ENCODE data around the gene LAP3. TPM values are rescaled to one million over a fixed set of nuclear protein-coding genes. Genes with fewer than 3 reads are reported as not detected.

The LAP3 gene
- total RNA-seq, 2 experiments from 2014 or later, result 109 to 111 TPM

- H3K27me3 Mint-ChIP-seq (ENCODE audit: low read depth), result no peaks in the 10 kb centered on the region
- no peak overlapping the region for H3K4me3 Mint-ChIP-seq
- intact Hi-C loops (cut with micrococcal nuclease), result no loop called here
- peaks cover 4% of the 10 kb centered on the region for H3K4me1 Mint-ChIP-seq (ENCODE audit: low read depth)
- no peak overlapping the region for H3K27ac Mint-ChIP-seq
- peaks cover 36% of the 10 kb centered on the region for H3K36me3 Mint-ChIP-seq (ENCODE audit: low read depth)
- DNase-seq, result no peak
- CTCF ChIA-PET, result interaction anchor here (0.5 to 1.0 kb wide), 2 partner anchors 14 to 238 kb away, joined by 3 to 4 read pairs; no protein-coding TSS in a partner anchor
- H3K9me3 Mint-ChIP-seq, result no peaks in the 10 kb centered on the region
Observed at GRCh38 chr4:17595471-17596005, 18.5 kb downstream of the LAP3 start.

- H3K9me3 Mint-ChIP-seq, result no peaks in the 10 kb centered on the region
- DNase-seq, result no peak
- intact Hi-C loops (cut with micrococcal nuclease), result no loop called here
- peaks cover 25% of the 10 kb centered on the region for H3K36me3 Mint-ChIP-seq (ENCODE audit: low read depth)
- no peaks in the 10 kb centered on the region for H3K4me1 Mint-ChIP-seq (ENCODE audit: low read depth)
- no peak overlapping the region for H3K4me3 Mint-ChIP-seq
- no peaks in the 10 kb centered on the region for H3K27me3 Mint-ChIP-seq (ENCODE audit: low read depth)
- no peak overlapping the region for H3K27ac Mint-ChIP-seq
- CTCF ChIA-PET, result interaction anchor here (0.6 to 0.8 kb wide), 2 partner anchors 40 to 48 kb away, joined by 3 to 4 read pairs; no protein-coding TSS in a partner anchor
Observed at GRCh38 chr4:17597517-17597916, 20.5 kb downstream of the LAP3 start.

- DNase-seq, result no peak
- Mint-ChIP-seq H3K27me3 (ENCODE audit: low read depth) (no peaks in the 10 kb centered on the region), H3K4me1 (ENCODE audit: low read depth) (no peaks in the 10 kb centered on the region), H3K4me3 (no peak overlapping the region), H3K9me3 (no peaks in the 10 kb centered on the region), H3K27ac (no peak overlapping the region), H3K36me3 (ENCODE audit: low read depth) (peaks cover 19% of the 10 kb centered on the region)
- intact Hi-C loops (cut with micrococcal nuclease), result no loop called here
- CTCF ChIA-PET, result no interaction called here
Observed at GRCh38 chr4:17599826-17600225, 22.8 kb downstream of the LAP3 start.

- Mint-ChIP-seq H3K27me3 (ENCODE audit: low read depth) (no peaks in the 10 kb centered on the region), H3K4me1 (ENCODE audit: low read depth) (no peaks in the 10 kb centered on the region), H3K36me3 (ENCODE audit: low read depth) (peaks cover 9% of the 10 kb centered on the region), H3K9me3 (no peaks in the 10 kb centered on the region), H3K27ac (no peak overlapping the region), H3K4me3 (no peak overlapping the region)
- CTCF ChIA-PET, result no interaction called here
- intact Hi-C loops (cut with micrococcal nuclease), result no loop called here
- DNase-seq, result no peak
Observed at GRCh38 chr4:17605236-17605635, 28.2 kb downstream of the LAP3 start.

GRCh38 chr4:17613761-17614415 is 36.9 kb downstream of the LAP3 start:
- H3K4me3 Mint-ChIP-seq, result peak overlapping the region; percentile 98
- peaks cover 42% of the 10 kb centered on the region for H3K4me1 Mint-ChIP-seq (ENCODE audit: low read depth)
- H3K36me3 Mint-ChIP-seq (ENCODE audit: low read depth), result peaks cover 9% of the 10 kb centered on the region
- H3K9me3 Mint-ChIP-seq, result no peaks in the 10 kb centered on the region
- H3K27me3 Mint-ChIP-seq (ENCODE audit: low read depth), result no peaks in the 10 kb centered on the region
- DNase-seq, result no peak
- intact Hi-C loops (cut with micrococcal nuclease), result loop anchor here (1.0 to 10.0 kb wide), 7 partner anchors 37 to 1389 kb away; partner anchors contain the start of genes DCAF16, LAP3, NCAPG and QDPR
- H3K27ac Mint-ChIP-seq, result peak overlapping the region; percentile 85
- CTCF ChIA-PET, result interaction anchor here (0.6 to 3.7 kb wide), 5 partner anchors 23 to 268 kb away, joined by 3 to 19 read pairs (median 4); no protein-coding TSS in a partner anchor

- CTCF ChIA-PET, result interaction anchor here (1.5 to 3.7 kb wide), 3 partner anchors 22 to 66 kb away, joined by 3 to 19 read pairs (median 5); no protein-coding TSS in a partner anchor
- no peaks in the 10 kb centered on the region for H3K27me3 Mint-ChIP-seq (ENCODE audit: low read depth)
- H3K4me3 Mint-ChIP-seq, result peak within 1 kb of the TSS; percentile 98
- H3K36me3 Mint-ChIP-seq (ENCODE audit: low read depth), result peaks cover 15% of the 10 kb centered on the region
- intact Hi-C loops (cut with micrococcal nuclease), result loop anchor here (1.0 to 10.0 kb wide), 7 partner anchors 37 to 1390 kb away; partner anchors contain the start of genes DCAF16, LAP3, NCAPG and QDPR
- no peaks in the 10 kb centered on the region for H3K9me3 Mint-ChIP-seq
- H3K4me1 Mint-ChIP-seq (ENCODE audit: low read depth), result peaks cover 49% of the 10 kb centered on the region
- peak within 1 kb of the TSS; percentile 85 for H3K27ac Mint-ChIP-seq
- peak; percentile 98 for DNase-seq
Observed at GRCh38 chr4:17614416-17615299, 37.7 kb downstream of the LAP3 start, which contains the start of gene MED28. Gene MED28 (plus strand): TSS chr4:17614641. CDS start chr4:17614655, 14 bp downstream.

GRCh38 chr4:17616283-17616682 is 39.3 kb downstream of the LAP3 start:
- peak overlapping the region; percentile 66 for H3K27ac Mint-ChIP-seq
- CTCF ChIA-PET, result interaction anchor here (0.7 kb wide), 1 partner anchor 222 kb away, joined by 3 read pairs; no protein-coding TSS in a partner anchor
- H3K4me3 Mint-ChIP-seq, result peak overlapping the region; percentile 65
- intact Hi-C loops (cut with micrococcal nuclease), result loop anchor here (10.0 kb wide), 1 partner anchor 1391 kb away; the partner anchor contains the start of gene TAPT1
- no peaks in the 10 kb centered on the region for H3K9me3 Mint-ChIP-seq
- DNase-seq, result no peak
- H3K27me3 Mint-ChIP-seq (ENCODE audit: low read depth), result no peaks in the 10 kb centered on the region
- peaks cover 18% of the 10 kb centered on the region for H3K36me3 Mint-ChIP-seq (ENCODE audit: low read depth)
- H3K4me1 Mint-ChIP-seq (ENCODE audit: low read depth), result peaks cover 49% of the 10 kb centered on the region

- H3K4me1 Mint-ChIP-seq (ENCODE audit: low read depth), result peaks cover 46% of the 10 kb centered on the region
- H3K36me3 Mint-ChIP-seq (ENCODE audit: low read depth), result peaks cover 33% of the 10 kb centered on the region
- H3K27me3 Mint-ChIP-seq (ENCODE audit: low read depth), result no peaks in the 10 kb centered on the region
- peak overlapping the region; percentile 55 for H3K27ac Mint-ChIP-seq
- H3K4me3 Mint-ChIP-seq, result no peak overlapping the region
- no peak for DNase-seq
- CTCF ChIA-PET, result no interaction called here
- H3K9me3 Mint-ChIP-seq, result no peaks in the 10 kb centered on the region
- intact Hi-C loops (cut with micrococcal nuclease), result loop anchor here (10.0 kb wide), 1 partner anchor 1394 kb away; the partner anchor contains the start of gene TAPT1
Observed at GRCh38 chr4:17618926-17619325, 41.9 kb downstream of the LAP3 start.

- Mint-ChIP-seq H3K27ac (peak overlapping the region; percentile 28), H3K9me3 (no peaks in the 10 kb centered on the region), H3K4me1 (ENCODE audit: low read depth) (peaks cover 44% of the 10 kb centered on the region), H3K4me3 (no peak overlapping the region), H3K27me3 (ENCODE audit: low read depth) (no peaks in the 10 kb centered on the region), H3K36me3 (ENCODE audit: low read depth) (peaks cover 36% of the 10 kb centered on the region)
- intact Hi-C loops (cut with micrococcal nuclease), result loop anchor here (10.0 kb wide), 1 partner anchor 1395 kb away; the partner anchor contains the start of gene TAPT1
- CTCF ChIA-PET, result interaction anchor here (0.7 to 0.8 kb wide), 2 partner anchors 170 to 189 kb away, joined by 3 read pairs; no protein-coding TSS in a partner anchor
- DNase-seq, result no peak
Observed at GRCh38 chr4:17619416-17620105, 42.6 kb downstream of the LAP3 start.

GRCh38 chr4:17623451-17624001 is 46.5 kb downstream of the LAP3 start:
- intact Hi-C loops (cut with micrococcal nuclease), result no loop called here
- no peak for DNase-seq
- Mint-ChIP-seq H3K4me3 (no peak overlapping the region), H3K9me3 (no peaks in the 10 kb centered on the region), H3K27ac (peak overlapping the region; percentile 24), H3K4me1 (ENCODE audit: low read depth) (peaks cover 17% of the 10 kb centered on the region), H3K36me3 (ENCODE audit: low read depth) (peaks cover 56% of the 10 kb centered on the region), H3K27me3 (ENCODE audit: low read depth) (no peaks in the 10 kb centered on the region)
- CTCF ChIA-PET, result interaction anchor here (0.7 kb wide), 1 partner anchor 13 kb away, joined by 3 read pairs; no protein-coding TSS in a partner anchor

- no peak overlapping the region for H3K27ac Mint-ChIP-seq
- CTCF ChIA-PET, result no interaction called here
- intact Hi-C loops (cut with micrococcal nuclease), result no loop called here
- peaks cover 50% of the 10 kb centered on the region for H3K36me3 Mint-ChIP-seq (ENCODE audit: low read depth)
- DNase-seq, result no peak
- H3K4me3 Mint-ChIP-seq, result no peak overlapping the region
- no peaks in the 10 kb centered on the region for H3K27me3 Mint-ChIP-seq (ENCODE audit: low read depth)
- no peaks in the 10 kb centered on the region for H3K9me3 Mint-ChIP-seq
- peaks cover 10% of the 10 kb centered on the region for H3K4me1 Mint-ChIP-seq (ENCODE audit: low read depth)
Observed at GRCh38 chr4:17624821-17625220, 47.8 kb downstream of the LAP3 start.

All from activated naive CD4-positive, alpha-beta T cell treated with anti-CD3 and anti-CD28 coated beads for 36 hours (primary cell).